HEK293T (cell line): ENCODE data around the gene DPM1.

Experiments used
- ARNT ChIP-seq: fragments of 450-650 bp; IDR thresholded peaks from 2 replicates; pipeline ENCODE4 v1.6.1; 2017; ENCODE audit warnings: mild to moderate bottlenecking
- BHLHE40 ChIP-seq: fragments of 450-650 bp; IDR thresholded peaks from 2 replicates; pipeline ENCODE4 v1.6.1; 2016; ENCODE audit warnings: mild to moderate bottlenecking, moderate library complexity, borderline replicate concordance
- CTBP1 ChIP-seq: fragments of 450-650 bp; IDR thresholded peaks from 2 replicates; pipeline ENCODE4 v1.6.1; 2016; ENCODE audit warnings: borderline replicate concordance
- ELF4 ChIP-seq: fragments of 450-650 bp; IDR thresholded peaks from 2 replicates; pipeline ENCODE4 v1.6.1; 2017; ENCODE audit warnings: antibody characterized with exemption
- FOXK2 ChIP-seq: fragments of 450-650 bp; IDR thresholded peaks from 2 replicates; pipeline ENCODE4 v1.6.1; 2016; ENCODE audit warnings: mild to moderate bottlenecking
- FOXM1 ChIP-seq: fragments of 450-650 bp; IDR thresholded peaks from 2 replicates; pipeline ENCODE4 v1.6.1; 2017; ENCODE audit warnings: mild to moderate bottlenecking, borderline replicate concordance
- HDGF ChIP-seq: fragments of 450-650 bp; IDR thresholded peaks from 2 replicates; pipeline ENCODE4 v1.6.1; 2017; ENCODE audit warnings: antibody characterized with exemption, borderline replicate concordance
- L3MBTL2 ChIP-seq: fragments of 450-650 bp; conservative IDR thresholded peaks from 2 replicates; pipeline ENCODE4 v1.6.1; 2016; ENCODE audit warnings: mild to moderate bottlenecking
- NFRKB ChIP-seq: fragments of 450-650 bp; IDR thresholded peaks from 2 replicates; pipeline ENCODE4 v1.6.1; 2016; ENCODE audit warnings: mild to moderate bottlenecking, moderate library complexity
- SP1 ChIP-seq: fragments of 450-650 bp; IDR thresholded peaks from 2 replicates; pipeline ENCODE4 v1.6.1; 2017
- SUZ12 ChIP-seq: fragments of 450-650 bp; IDR thresholded peaks from 2 replicates; pipeline ENCODE4 v1.6.1; 2016; ENCODE audit warnings: mild to moderate bottlenecking
- TARDBP ChIP-seq: fragments of 450-650 bp; IDR thresholded peaks from 2 replicates; pipeline ENCODE4 v1.6.1; 2016
- ZNF384 ChIP-seq: fragments of 450-650 bp; IDR thresholded peaks from 2 replicates; pipeline ENCODE4 v1.6.1; 2016

GRCh38 chr20:50980851-50981713, 22.8 kb upstream of the DPM1 start:
- no peak for TF ChIP-seq TARDBP
- no peak for TF ChIP-seq FOXM1
- no peak for TF ChIP-seq ELF4
- no peak for TF ChIP-seq SP1
- no peak for TF ChIP-seq BHLHE40
- no peak for TF ChIP-seq ZNF384
- no peak for TF ChIP-seq FOXK2
- TF ChIP-seq HDGF = no peak
- TF ChIP-seq ARNT = no peak
- TF ChIP-seq CTBP1 = no peak
- no peak for TF ChIP-seq NFRKB
- no peak for TF ChIP-seq SUZ12
- no peak for TF ChIP-seq L3MBTL2
